ENCODE results near the gene SORCS2.

- TF ChIP-seq CTCF (IDR thresholded peaks at IDR 0.05; ENCODE audit: low read depth, low read length, poor library complexity, severe bottlenecking) (no peak), EZH2phosphoT487 (IDR thresholded peaks at IDR 0.05; ENCODE audit: borderline replicate concordance, low read length) (no peak)
Observed at GRCh38 chr4:7275490-7276154, 83.3 kb downstream of the SORCS2 start.

All from DOHH2 (cell line).